HG03097 (cell line): Measurements from ENCODE around the gene IGSF3.
"Not testable (repeated sequence)": the region's sequence is repeated elsewhere in the genome, so short reads cannot be mapped to it uniquely, and the experiment has no call there.

Experiments used
- ATAC-seq: cut with Tn5 transposase; IDR thresholded peaks from one replicate; pipeline ENCODE4 v1.9.1; 2021; ENCODE audit not compliant: unreplicated experiment, low FRiP score

Gene IGSF3

GRCh38 chr1:116580446-116581322, 86.8 kb downstream of the IGSF3 start:
- no peak for ATAC-seq

- ATAC-seq: no peak
Observed at GRCh38 chr1:116579259-116579875, 88.2 kb downstream of the IGSF3 start.

GRCh38 chr1:116578581-116578980, 89.0 kb downstream of the IGSF3 start:
- ATAC-seq: no peak

GRCh38 chr1:116577759-116578314, 89.7 kb downstream of the IGSF3 start:
- ATAC-seq: no peak

- no peak for ATAC-seq
Observed at GRCh38 chr1:116574581-116575291, 92.8 kb downstream of the IGSF3 start.

- no peak for ATAC-seq
Observed at GRCh38 chr1:116573431-116574095, 94.0 kb downstream of the IGSF3 start.

GRCh38 chr1:116572771-116573430, 94.6 kb downstream of the IGSF3 start:
- no peak for ATAC-seq

GRCh38 chr1:116572099-116572498, 95.4 kb downstream of the IGSF3 start:
- no peak for ATAC-seq

GRCh38 chr1:116571215-116571919, 96.2 kb downstream of the IGSF3 start:
- no peak for ATAC-seq

- peak; percentile 52 for ATAC-seq
Observed at GRCh38 chr1:116570358-116571214, 96.9 kb downstream of the IGSF3 start, which contains the start of gene CD58. CD58 (minus strand) TSS chr1:116571026; CDS start chr1:116570972, 54 bp downstream.

GRCh38 chr1:116569776-116570357, 97.7 kb downstream of the IGSF3 start:
- ATAC-seq: peak; percentile 1

- ATAC-seq: no peak
Observed at GRCh38 chr1:116569381-116569670, 98.2 kb downstream of the IGSF3 start.

GRCh38 chr1:116568662-116569380, 98.7 kb downstream of the IGSF3 start:
- ATAC-seq: no peak

- no peak for ATAC-seq
Observed at GRCh38 chr1:116567790-116568661, 99.5 kb downstream of the IGSF3 start.

GRCh38 chr1:116565222-116565621, 102.3 kb downstream of the IGSF3 start:
- ATAC-seq: no peak

- ATAC-seq: no peak
Observed at GRCh38 chr1:116564426-116564825, 103.1 kb downstream of the IGSF3 start.

- ATAC-seq: not testable (repeated sequence)
Observed at GRCh38 chr1:116562465-116562864, 105.1 kb downstream of the IGSF3 start.
